Fibroblast of lung (primary cell): ENCODE data around the gene TRIM15.
"Not testable (repeated sequence)": the region's sequence is repeated elsewhere in the genome, so short reads cannot be mapped to it uniquely, and the experiment has no call there.

ENCODE experiments used
- CTCF ChIP-seq, 2 donors: IDR thresholded peaks in 1 of 2; conservative IDR thresholded peaks in 1 of 2; 1 replicate in 1 of 2; 2 replicates in 1 of 2; pipeline ENCODE4 v1.5.1; 2011 to 2012; ENCODE audit warnings: low read length in 2 of 2, control low read depth in 1 of 2, inconsistent platforms in 1 of 2, low read depth in 1 of 2, mild to moderate bottlenecking in 1 of 2
- EZH2 ChIP-seq: IDR thresholded peaks from 2 replicates; pipeline ENCODE4 v1.5.1; 2012; ENCODE audit warnings: low read length, control low read depth, mild to moderate bottlenecking; ENCODE audit errors: missing control alignments

DNA sequence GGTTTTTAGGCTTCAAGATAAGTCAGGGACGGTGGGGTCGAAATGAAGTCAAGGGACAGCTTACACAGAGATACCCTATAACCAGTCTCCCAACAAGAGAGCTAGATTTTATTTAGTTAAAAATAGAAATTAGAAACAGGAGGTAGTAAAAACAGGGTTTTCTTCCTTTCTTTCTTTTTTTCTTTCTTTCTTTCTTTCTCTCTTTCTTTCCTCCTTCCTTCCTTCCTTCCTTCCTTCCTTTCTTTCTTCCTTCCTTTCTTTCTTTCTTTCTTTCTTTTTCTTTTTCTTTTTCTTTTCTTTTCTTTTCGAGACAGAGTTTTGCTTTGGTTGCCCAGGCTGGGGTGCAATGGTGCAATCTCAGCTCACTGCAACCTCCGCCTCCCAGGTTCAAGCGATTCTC lies 44.7 kb upstream of the TRIM15 start:
- TF ChIP-seq CTCF (conservative IDR thresholded peaks at IDR 0.05 in 1 of 2, IDR thresholded peaks at IDR 0.05 in 1 of 2; ENCODE audit: low read depth in 1 of 2, low read length in 2 of 2); EZH2: not testable (repeated sequence)
